HG02970 (cell line): ENCODE measurements around the gene SYCE3.
"Not testable (repeated sequence)": the region's sequence is repeated elsewhere in the genome, so short reads cannot be mapped to it uniquely, and the experiment has no call there.

ENCODE experiments used
- ATAC-seq: cut with Tn5 transposase; IDR thresholded peaks from one replicate; pipeline ENCODE4 v1.9.1; 2021; ENCODE audit warnings: mild to moderate bottlenecking, moderate library complexity, moderate number of reproducible peaks; ENCODE audit not compliant: unreplicated experiment, low FRiP score

The SYCE3 gene

GRCh38 chr22:50523806-50524675, 38.7 kb downstream of the SYCE3 start:
- no peak for ATAC-seq

- no peak for ATAC-seq
Measured at GRCh38 chr22:50523458-50523805, 39.3 kb downstream of the SYCE3 start.

GRCh38 chr22:50522806-50523438, 39.8 kb downstream of the SYCE3 start:
- no peak for ATAC-seq

- ATAC-seq = no peak
Measured at GRCh38 chr22:50522208-50522805, 40.4 kb downstream of the SYCE3 start.

GRCh38 chr22:50521710-50522109, 41.0 kb downstream of the SYCE3 start:
- no peak for ATAC-seq

GRCh38 chr22:50520826-50521453, 41.8 kb downstream of the SYCE3 start:
- ATAC-seq = no peak

GRCh38 chr22:50520184-50520583, 42.5 kb downstream of the SYCE3 start:
- ATAC-seq = not testable (repeated sequence)

GRCh38 chr22:50519151-50519550, 43.6 kb downstream of the SYCE3 start:
- ATAC-seq = no peak

- ATAC-seq = no peak
Measured at GRCh38 chr22:50518606-50519005, 44.1 kb downstream of the SYCE3 start.

GRCh38 chr22:50517495-50518260, 45.0 kb downstream of the SYCE3 start:
- no peak for ATAC-seq

- no peak for ATAC-seq
Measured at GRCh38 chr22:50516891-50517290, 45.8 kb downstream of the SYCE3 start.

- ATAC-seq = no peak
Measured at GRCh38 chr22:50516068-50516467, 46.7 kb downstream of the SYCE3 start.

- ATAC-seq = no peak
Measured at GRCh38 chr22:50513175-50513574, 49.5 kb downstream of the SYCE3 start.

- ATAC-seq = no peak
Measured at GRCh38 chr22:50508897-50509296, 53.8 kb downstream of the SYCE3 start.

- peak; percentile 73 for ATAC-seq
Measured at GRCh38 chr22:50507991-50508884, 54.5 kb downstream of the SYCE3 start, which contains the start of gene NCAPH2. Gene NCAPH2, plus strand, starts transcription at chr22:50508224. Its CDS starts 114 bp downstream, at chr22:50508338.

GRCh38 chr22:50507421-50507990, 55.2 kb downstream of the SYCE3 start, which contains the start of gene LMF2:
Gene LMF2, minus strand, starts transcription at chr22:50507702. Its CDS starts 27 bp downstream, at chr22:50507675.
- ATAC-seq = peak; percentile 58

GRCh38 chr22:50506611-50507420, 55.9 kb downstream of the SYCE3 start:
- ATAC-seq = no peak
